Glomerular endothelial cell (primary cell): ENCODE data around the gene HTT. TPM values are rescaled to one million over a fixed set of nuclear protein-coding genes. Genes with fewer than 3 reads are reported as not detected.

Source experiments
- DNase-seq: peaks from one replicate; pipeline ENCODE4 v3.0.0-alpha.2; 2011; ENCODE audit warnings: low read depth, low spot score; ENCODE audit errors: extremely low read depth
- total RNA-seq: library from RNA; depleted of rRNA; stranded (reverse); fragments of >200 nt; gene quantifications from 2 replicates; pipeline ENCODE4 v1.2.3, GENCODE V29; 2015

Gene HTT
- total RNA-seq, 1 donor from 2014 or later, result 86.8 TPM

DNA sequence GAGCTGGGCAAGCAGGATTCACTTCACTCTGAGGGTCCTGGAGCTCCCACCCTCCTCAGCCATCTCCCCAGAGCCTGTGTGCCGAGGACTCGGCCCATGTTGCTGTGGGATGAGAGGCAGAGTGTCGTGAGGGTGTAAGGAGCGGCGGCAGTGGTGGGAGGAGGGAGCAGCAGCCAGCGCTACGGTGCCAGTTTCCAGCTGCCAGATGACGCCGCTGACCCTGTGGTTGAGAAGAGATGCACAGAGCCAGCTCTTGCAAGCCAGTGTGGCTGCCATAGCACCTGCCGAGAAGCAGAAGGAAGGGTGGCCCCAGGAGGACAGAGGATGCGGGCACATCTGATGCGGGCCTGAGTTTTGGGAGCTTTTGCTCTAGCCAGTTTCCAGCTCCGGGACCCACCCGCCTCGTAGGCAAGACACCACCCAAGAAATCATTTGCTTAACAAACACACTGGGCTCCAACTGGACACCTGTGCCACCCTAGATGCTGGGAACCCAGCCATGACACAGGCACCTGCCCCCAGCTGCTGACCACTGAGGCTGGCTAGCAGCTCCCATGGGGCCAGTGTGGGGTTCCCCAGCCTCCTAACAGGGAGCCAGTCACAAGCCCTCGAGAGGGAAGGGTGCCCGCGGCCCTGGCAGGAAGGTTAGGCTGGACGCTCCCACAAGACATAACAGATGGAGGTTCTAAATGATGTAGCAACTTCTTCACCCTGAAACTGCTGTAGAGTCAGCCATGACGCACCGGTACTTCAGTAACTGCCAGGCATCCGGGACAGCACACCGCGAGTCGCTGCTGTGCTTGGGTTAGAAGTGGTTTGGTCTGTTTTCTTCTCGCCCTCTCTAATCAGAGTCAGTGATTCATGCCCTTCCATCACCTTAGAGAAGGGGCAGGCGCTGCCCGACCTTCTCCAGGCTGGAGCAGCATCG lies 183.3 kb downstream of the HTT start:
- DNase-seq, result no peak

GRCh38 chr4:3261411-3262207 lies 187.1 kb downstream of the HTT start:
- no peak for DNase-seq

- DNase-seq, result no peak
Measured at GRCh38 chr4:3262208-3263052, 187.9 kb downstream of the HTT start.

DNA sequence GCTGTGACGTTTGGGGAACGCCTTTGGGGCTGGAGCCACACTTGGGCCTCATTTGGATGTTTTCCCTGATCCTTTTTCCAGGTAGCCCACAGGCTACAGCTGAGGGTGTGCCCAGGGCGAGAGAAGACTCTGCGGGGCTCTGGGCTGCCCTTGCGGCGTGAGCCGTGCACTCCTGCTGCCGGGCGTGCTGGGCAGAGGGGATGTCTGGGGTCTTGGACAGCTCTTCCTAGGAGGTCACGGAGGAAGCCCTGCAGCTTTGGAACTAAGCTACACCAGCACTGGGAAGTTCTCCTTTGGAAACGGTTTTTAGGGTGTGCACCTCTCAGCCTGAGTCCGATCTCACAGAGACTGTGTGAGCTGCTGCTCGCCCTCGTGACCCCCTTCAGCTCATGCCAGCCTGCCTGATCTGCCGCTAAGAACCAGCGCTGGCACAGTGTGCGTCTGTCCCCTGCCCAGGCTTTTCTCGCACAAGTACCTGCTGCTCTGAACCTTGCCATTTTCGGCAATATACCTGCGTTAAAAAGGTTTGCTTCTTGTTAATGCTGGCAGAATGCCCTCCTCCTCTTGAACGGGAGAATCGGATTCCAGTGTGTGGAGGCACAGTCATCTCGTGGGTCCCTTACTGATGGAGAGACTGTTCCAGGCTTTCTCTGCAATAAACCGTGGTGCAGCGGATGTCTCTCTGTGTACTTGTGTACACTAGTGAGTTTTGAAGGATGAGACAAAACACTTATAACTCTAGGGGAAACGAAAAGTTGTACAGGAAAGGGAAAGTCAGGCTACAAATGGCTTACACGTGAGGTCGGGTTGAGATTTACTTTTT lies 188.8 kb downstream of the HTT start:
- no peak for DNase-seq

DNA sequence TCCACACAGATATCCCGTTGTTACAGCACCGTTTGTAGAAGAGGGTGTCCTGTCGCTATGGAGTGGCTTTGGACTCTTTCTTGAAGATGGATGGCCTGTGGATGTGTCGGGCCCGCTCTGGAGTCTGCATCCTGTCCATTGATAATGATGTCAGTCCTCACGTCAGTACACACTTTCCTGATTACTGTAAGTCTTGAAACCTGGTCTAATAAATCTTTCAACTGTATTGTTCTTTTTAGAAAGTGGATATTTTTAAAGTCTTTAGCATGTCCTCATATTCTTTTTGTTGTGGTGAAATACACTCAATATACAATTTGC lies 189.4 kb downstream of the HTT start:
- no peak for DNase-seq

GRCh38 chr4:3266076-3266475 lies 191.6 kb downstream of the HTT start:
- DNase-seq, result no peak

DNA sequence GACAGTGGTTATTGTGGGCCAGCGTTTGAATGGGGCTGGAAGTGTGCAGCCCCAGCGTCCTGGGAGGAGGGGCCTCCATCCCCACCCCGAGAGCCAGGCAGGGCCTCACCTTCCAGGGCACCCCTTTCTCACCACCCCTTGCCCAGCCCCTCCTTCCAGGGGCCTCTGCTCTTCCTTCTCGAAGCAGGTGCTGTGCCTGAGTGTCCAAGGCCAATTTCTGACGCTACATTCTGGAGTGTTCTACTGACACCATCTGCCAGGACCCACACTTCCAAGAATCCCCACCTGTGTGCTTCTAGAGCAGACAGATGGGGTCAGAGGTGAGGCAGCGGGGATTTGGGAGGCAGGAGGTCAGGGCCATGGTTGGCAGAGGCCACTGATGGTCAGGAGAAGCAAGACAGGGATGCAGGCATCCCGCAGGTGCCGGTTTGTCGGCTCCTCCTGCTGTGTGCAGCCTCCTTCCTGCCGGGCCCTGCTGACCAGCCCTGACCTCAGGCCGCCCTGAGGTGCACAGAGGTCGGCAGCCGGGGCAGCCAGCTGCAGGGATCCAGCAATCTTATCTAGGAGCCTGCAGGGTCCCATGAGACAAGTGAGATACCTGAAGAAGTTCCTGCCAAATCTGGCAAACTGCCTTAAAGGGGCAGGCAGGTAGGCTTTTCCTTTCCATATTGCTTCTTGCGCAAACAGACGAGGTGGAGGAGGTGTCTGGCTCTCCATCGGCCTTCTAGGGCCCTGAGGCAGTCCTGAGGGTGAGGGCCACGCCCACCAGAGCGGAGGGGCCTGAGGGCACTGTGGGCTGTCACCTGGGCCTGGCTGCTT lies 193.3 kb downstream of the HTT start:
- no peak for DNase-seq

DNA sequence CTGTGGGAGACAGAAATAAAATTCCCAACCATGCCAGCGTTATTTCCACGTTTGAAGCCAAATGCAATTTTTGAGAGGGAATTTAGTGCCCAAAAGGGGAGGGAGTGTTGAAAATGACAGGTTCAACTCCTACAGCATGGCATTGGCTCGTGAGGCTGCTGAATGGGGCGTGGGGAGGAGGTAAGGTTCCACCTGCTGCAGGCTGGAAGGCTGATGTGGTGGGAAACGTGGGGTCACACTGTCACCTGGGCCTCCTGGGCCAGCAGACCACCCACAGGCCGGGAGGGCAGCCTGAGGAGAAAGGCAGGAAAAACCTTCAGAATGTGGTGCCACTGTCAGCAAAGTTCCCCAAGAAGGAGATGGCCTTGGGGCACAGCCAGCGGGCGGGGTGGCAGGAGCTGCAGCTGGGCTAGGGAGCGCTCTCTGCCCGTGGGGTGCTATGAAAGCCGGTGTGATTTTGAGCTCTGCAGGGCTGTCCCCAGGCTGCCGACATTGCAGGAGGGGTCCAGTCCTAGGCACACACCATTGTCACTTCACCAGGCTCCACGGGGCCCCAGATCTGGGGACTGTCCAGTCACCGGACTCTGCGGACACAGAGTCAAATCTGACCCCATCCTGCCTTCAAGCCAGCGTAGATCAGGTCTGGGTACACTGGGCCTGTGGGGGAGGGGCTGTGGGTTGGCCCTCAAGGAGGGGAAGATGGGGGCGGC lies 194.1 kb downstream of the HTT start:
- DNase-seq, result no peak

- DNase-seq, result no peak
Measured at GRCh38 chr4:3269105-3269927, 194.8 kb downstream of the HTT start.

- no peak for DNase-seq
Measured at GRCh38 chr4:3269991-3270611, 195.6 kb downstream of the HTT start.

DNA sequence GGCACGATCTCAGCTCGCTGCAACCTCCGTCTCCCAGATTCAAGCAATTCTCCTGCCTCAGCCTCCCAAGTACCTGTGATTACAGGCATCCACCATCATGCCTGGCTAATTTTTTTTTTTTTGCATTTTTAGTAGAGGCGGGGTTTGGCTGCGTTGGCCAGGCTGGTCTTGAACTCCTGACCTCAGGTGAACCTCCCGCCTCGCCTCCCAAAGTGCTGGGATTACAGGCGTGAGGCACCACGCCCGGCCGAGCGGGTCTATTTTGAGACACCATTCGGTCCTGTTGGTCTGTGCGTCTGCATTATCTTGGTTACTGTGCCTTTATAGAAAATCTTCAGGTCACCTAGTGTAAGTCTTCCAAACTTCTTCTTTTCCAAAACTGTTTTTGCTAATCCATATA lies 196.7 kb downstream of the HTT start:
- DNase-seq, result no peak

GRCh38 chr4:3276986-3277385 lies 202.5 kb downstream of the HTT start:
- DNase-seq, result no peak

DNA sequence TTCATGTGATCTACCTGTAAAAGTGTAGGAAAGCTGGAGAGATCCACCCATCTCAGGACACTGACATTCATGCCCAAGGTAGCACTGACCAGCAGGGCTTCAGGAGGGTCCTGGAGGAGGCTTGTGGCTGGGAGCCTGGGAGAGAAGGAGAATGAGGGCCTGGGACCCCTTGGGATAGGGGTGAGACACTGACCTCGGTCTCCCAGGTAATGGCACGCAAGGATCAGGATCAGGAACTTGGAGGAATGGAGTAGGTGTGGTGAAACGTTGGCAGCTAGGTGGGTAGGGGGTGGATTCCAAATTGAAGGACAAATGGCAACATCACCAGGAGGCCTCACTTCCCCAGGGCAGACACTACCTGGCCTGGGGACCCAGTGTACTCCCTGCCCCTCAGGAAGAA lies 206.0 kb downstream of the HTT start:
- DNase-seq, result no peak

DNA sequence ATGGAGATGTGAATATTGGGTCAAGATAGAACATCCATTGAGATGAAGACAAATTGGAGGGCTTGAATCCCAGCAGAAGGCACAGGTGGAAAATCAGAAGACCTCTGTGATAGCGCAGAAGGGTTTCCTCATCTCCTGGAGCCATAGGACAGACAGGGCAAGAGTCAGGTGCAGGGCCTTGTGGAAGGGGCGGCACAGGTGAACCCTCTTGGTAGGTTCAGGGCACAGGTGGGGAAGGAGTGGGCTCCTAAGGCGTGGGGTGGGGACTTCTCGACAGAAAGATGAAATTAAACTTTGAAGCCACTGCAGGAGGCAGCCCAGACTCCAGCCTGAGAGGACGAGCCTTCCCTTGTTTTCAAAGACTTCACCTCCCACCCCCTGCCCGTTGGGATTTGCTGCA lies 209.0 kb downstream of the HTT start:
- DNase-seq, result no peak

DNA sequence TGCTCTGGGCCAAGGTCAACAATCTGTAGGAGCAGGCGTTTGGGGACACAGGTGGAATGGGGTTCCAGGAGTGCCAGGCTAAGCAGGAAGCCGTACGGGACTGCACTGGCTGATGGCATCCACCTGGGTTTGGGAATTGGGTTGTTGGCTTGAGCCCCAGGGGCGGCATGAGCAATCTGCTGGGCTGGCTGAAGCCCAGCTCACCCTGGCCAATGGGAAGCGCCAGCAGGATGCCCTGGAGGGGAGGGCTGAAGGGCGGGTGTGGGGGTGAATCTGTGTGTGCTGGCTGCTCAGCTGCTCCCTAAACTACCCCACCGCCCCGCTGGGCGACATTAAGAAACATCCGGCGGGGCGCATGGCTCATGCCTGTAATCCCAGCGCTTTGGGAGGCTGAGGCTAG lies 209.4 kb downstream of the HTT start:
- DNase-seq, result no peak

DNA sequence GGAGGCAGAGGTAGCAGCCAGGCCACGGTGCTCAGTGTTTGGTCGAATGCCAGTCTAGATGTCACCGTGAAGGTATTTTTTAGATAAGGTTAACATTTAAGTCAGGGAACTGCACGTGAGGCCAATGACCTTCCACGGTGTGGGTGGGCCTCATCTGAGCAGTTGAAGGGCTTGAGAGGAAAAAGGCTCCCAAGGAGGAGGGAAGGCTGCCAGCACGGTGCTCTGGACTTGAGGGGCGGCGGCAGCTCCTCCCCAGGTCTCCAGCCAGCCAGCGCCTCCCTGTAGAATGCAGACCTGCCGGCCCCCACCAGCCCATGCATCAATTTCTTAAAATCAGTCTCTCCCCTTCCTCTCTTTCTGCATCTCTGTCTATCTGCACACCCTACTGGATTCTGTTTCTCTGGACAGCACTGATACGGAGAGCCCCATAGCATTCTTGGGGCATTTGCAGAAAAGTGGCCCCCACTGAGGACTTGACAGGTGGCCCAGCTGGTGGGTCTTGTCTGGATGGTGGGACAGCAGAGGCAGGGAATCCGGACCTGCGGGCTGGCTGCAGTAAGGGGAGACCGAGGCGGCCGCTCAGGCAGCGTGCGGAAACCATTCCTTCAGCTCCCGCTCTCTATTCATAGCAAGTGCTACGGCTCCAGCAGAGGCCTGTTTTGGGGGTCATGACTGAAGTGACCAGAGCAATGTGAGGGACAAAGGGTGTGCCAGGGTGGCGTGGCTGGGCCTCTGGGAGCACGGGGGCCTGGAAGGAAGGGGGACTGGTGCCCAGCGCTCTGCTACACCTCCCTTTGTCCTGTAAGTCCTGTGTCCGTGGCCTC lies 210.5 kb downstream of the HTT start:
- no peak for DNase-seq
